HAP-1 (cell line): ENCODE results near the gene PXDN.

Experiments used
- DNase-seq, 2 experiments: peaks; one replicate each; pipeline ENCODE4 v3.0.0-alpha.2; 2016 to 2020; ENCODE audit warnings: low spot score in 2 of 2
- H3K27me3 ChIP-seq: fragments of 250-450 bp; sonication (Bioruptor Pico); 2 replicates; pipeline ENCODE4 v1.5.1; 2020; ENCODE audit warnings: low read depth, mild to moderate bottlenecking, moderate library complexity
- H3K36me3 ChIP-seq: fragments of 250-450 bp; sonication (Bioruptor Pico); replicated peaks from 2 replicates; pipeline ENCODE4 v1.5.1; 2020; ENCODE audit warnings: mild to moderate bottlenecking
- H3K4me1 ChIP-seq: fragments of 250-450 bp; sonication (Bioruptor Pico); 2 replicates; pipeline ENCODE4 v1.5.1; 2020; ENCODE audit warnings: mild to moderate bottlenecking
- H3K4me3 ChIP-seq: fragments of 250-450 bp; sonication (Bioruptor Pico); 2 replicates; pipeline ENCODE4 v1.5.1; 2020; ENCODE audit warnings: mild to moderate bottlenecking, moderate library complexity
- H3K9me3 ChIP-seq: fragments of 250-450 bp; sonication (Bioruptor Pico); 2 replicates; pipeline ENCODE4 v1.5.1; 2020; ENCODE audit warnings: mild to moderate bottlenecking, moderate library complexity
- in situ Hi-C: fragments of 300-500 bp; cut with MboI; formaldehyde crosslinking; loops from 3 replicates; pipeline ENCODE4 v1.14.3; 2020; ENCODE audit warnings: low sequenced_read_pairs, inconsistent platforms, mixed read lengths

PXDN gene

GRCh38 chr2:1586923-1587840 lies 157.1 kb downstream of the PXDN start:
- Histone ChIP-seq H3K36me3 (no peaks in the 10 kb centered on the region), H3K9me3 (no peaks in the 10 kb centered on the region), H3K4me1 (no peaks in the 10 kb centered on the region), H3K4me3 (no peak overlapping the region), H3K27me3 (no peaks in the 10 kb centered on the region)
- DNase-seq = no peak
- in situ Hi-C loops = no loop called here

GRCh38 chr2:1586251-1586922 lies 157.9 kb downstream of the PXDN start:
- Histone ChIP-seq H3K4me1 (no peaks in the 10 kb centered on the region), H3K36me3 (no peaks in the 10 kb centered on the region), H3K9me3 (no peaks in the 10 kb centered on the region), H3K27me3 (no peaks in the 10 kb centered on the region), H3K4me3 (no peak overlapping the region)
- in situ Hi-C loops = no loop called here
- DNase-seq = no peak

GRCh38 chr2:1585635-1586034 lies 158.7 kb downstream of the PXDN start:
- Histone ChIP-seq H3K4me3 (no peak overlapping the region), H3K36me3 (no peaks in the 10 kb centered on the region), H3K9me3 (no peaks in the 10 kb centered on the region), H3K27me3 (no peaks in the 10 kb centered on the region), H3K4me1 (no peaks in the 10 kb centered on the region)
- DNase-seq = no peak
- in situ Hi-C loops = no loop called here

- no peak overlapping the region for H3K4me3 ChIP-seq
- no peaks in the 10 kb centered on the region for H3K36me3 ChIP-seq
- in situ Hi-C loops = no loop called here
- no peak for DNase-seq
- no peaks in the 10 kb centered on the region for H3K9me3 ChIP-seq
- H3K27me3 ChIP-seq = no peaks in the 10 kb centered on the region
- H3K4me1 ChIP-seq = no peaks in the 10 kb centered on the region
Measured at GRCh38 chr2:1584691-1585485, 159.4 kb downstream of the PXDN start.

- Histone ChIP-seq H3K4me1 (no peaks in the 10 kb centered on the region), H3K4me3 (no peak overlapping the region), H3K9me3 (no peaks in the 10 kb centered on the region), H3K27me3 (no peaks in the 10 kb centered on the region), H3K36me3 (no peaks in the 10 kb centered on the region)
- in situ Hi-C loops = no loop called here
- DNase-seq = no peak
Measured at GRCh38 chr2:1584051-1584531, 160.2 kb downstream of the PXDN start.

GRCh38 chr2:1582891-1583341 lies 161.4 kb downstream of the PXDN start:
- Histone ChIP-seq H3K36me3 (no peaks in the 10 kb centered on the region), H3K4me3 (no peak overlapping the region), H3K9me3 (no peaks in the 10 kb centered on the region), H3K4me1 (no peaks in the 10 kb centered on the region), H3K27me3 (no peaks in the 10 kb centered on the region)
- DNase-seq = no peak
- in situ Hi-C loops = no loop called here

- Histone ChIP-seq H3K4me1 (no peaks in the 10 kb centered on the region), H3K4me3 (no peak overlapping the region), H3K27me3 (no peaks in the 10 kb centered on the region), H3K9me3 (no peaks in the 10 kb centered on the region), H3K36me3 (no peaks in the 10 kb centered on the region)
- in situ Hi-C loops = no loop called here
- no peak for DNase-seq
Measured at GRCh38 chr2:1581965-1582625, 162.2 kb downstream of the PXDN start.
